GM12878 (cell line): ENCODE results near the gene RANBP1. TPM values are rescaled to one million over a fixed set of nuclear protein-coding genes. Genes with fewer than 3 reads are reported as not detected.

Source experiments
- ATF7 ChIP-seq: fragments of 450-650 bp; IDR thresholded peaks from 2 replicates; pipeline ENCODE4 v1.6.1; 2016; ENCODE audit warnings: low read depth, mild to moderate bottlenecking
- BACH1 ChIP-seq: fragments of 450-650 bp; IDR thresholded peaks from 2 replicates; pipeline ENCODE4 v1.6.1; 2017; ENCODE audit warnings: mild to moderate bottlenecking, borderline replicate concordance
- BHLHE40 ChIP-seq, 2 experiments: fragments of 450-650 bp in 1 of 2; IDR thresholded peaks; 2 replicates each; pipeline ENCODE4 v1.6.1; 2011 to 2017; ENCODE audit warnings: low read depth in 2 of 2, borderline replicate concordance in 1 of 2, improper control_type of control experiment in 1 of 2, low read length in 1 of 2, mild to moderate bottlenecking in 1 of 2
- BRCA1 ChIP-seq: IDR thresholded peaks from 2 replicates; pipeline ENCODE4 v1.6.1; 2011; ENCODE audit warnings: low read depth, low read length, improper control_type of control experiment
- EP300 ChIP-seq, 2 experiments: fragments of 150-350 bp in 1 of 2; IDR thresholded peaks; 2 replicates each; pipeline ENCODE4 v1.6.1; 2011 to 2012; ENCODE audit warnings: low read depth in 2 of 2, low read length in 2 of 2, borderline replicate concordance in 1 of 2, improper control_type of control experiment in 1 of 2, inconsistent platforms in 1 of 2; ENCODE audit not compliant: control insufficient read depth in 1 of 2
- HDGF ChIP-seq: fragments of 450-650 bp; IDR thresholded peaks from 2 replicates; pipeline ENCODE4 v1.6.1; 2016; ENCODE audit warnings: antibody characterized with exemption
- IKZF1 ChIP-seq: fragments of 450-650 bp; conservative IDR thresholded peaks from 2 replicates; pipeline ENCODE4 v1.6.1; 2017; ENCODE audit warnings: antibody characterized with exemption, mild to moderate bottlenecking
- MEF2A ChIP-seq: IDR thresholded peaks from 2 replicates; pipeline ENCODE4 v1.6.1; 2011; ENCODE audit warnings: low read depth, mild to moderate bottlenecking, low read length, moderate library complexity; ENCODE audit not compliant: insufficient read depth
- MYB ChIP-seq: fragments of 150-350 bp; IDR thresholded peaks from 2 replicates; pipeline ENCODE4 v1.6.1; 2014; ENCODE audit warnings: mild to moderate bottlenecking, low read depth, low read length, borderline replicate concordance
- NR2C2 ChIP-seq: IDR thresholded peaks from 2 replicates; pipeline ENCODE4 v1.6.1; 2011; ENCODE audit warnings: borderline replicate concordance, low read depth; ENCODE audit not compliant: control insufficient read depth, insufficient read length
- SREBF2 ChIP-seq: IDR thresholded peaks from 2 replicates; pipeline ENCODE4 v1.6.1; 2012; ENCODE audit warnings: mild to moderate bottlenecking, low read length
- STAT1 ChIP-seq: fragments of 450-650 bp; conservative IDR thresholded peaks from 2 replicates; pipeline ENCODE4 v1.6.1; 2014; ENCODE audit warnings: antibody characterized with exemption, mild to moderate bottlenecking
- SUPT20H ChIP-seq: IDR thresholded peaks from 2 replicates; pipeline ENCODE4 v1.6.1; 2011; ENCODE audit warnings: low read depth, mild to moderate bottlenecking, low read length, moderate library complexity, borderline replicate concordance; ENCODE audit not compliant: control insufficient read depth
- TCF12 ChIP-seq: IDR thresholded peaks from 2 replicates; pipeline ENCODE4 v1.6.1; 2011; ENCODE audit warnings: low read depth, mild to moderate bottlenecking, low read length
- WRNIP1 ChIP-seq: IDR thresholded peaks from 2 replicates; pipeline ENCODE4 v1.6.1; 2011; ENCODE audit warnings: low read depth, low read length, improper control_type of control experiment, borderline replicate concordance
- YY1 ChIP-seq: IDR thresholded peaks from 2 replicates; pipeline ENCODE4 v1.6.1; 2011; ENCODE audit warnings: low read depth, mild to moderate bottlenecking, low read length
- ZNF274 ChIP-seq: IDR thresholded peaks from one replicate; pipeline ENCODE4 v1.8.0; 2011; ENCODE audit not compliant: insufficient read length, insufficient read depth
- polyA plus RNA-seq, 11 experiments: library from polyadenylated mRNA; depleted of rRNA in 4 of 11; unstranded in 6 of 11; stranded (reverse) in 5 of 11; fragments of >200 nt; fragmentation: Nextera tagmentation in 4 of 11; fragmentation: Illumina TruSeq in 1 of 11; extraction: Ambion mirVana in 4 of 11; extraction: Trizol in 1 of 11; gene quantifications; 1 replicate in 1 of 11; 2 replicates in 10 of 11; pipeline versions ENCODE4 v1.2.1 to v1.2.3, GENCODE V29; 2011 to 2016; ENCODE audit warnings: inconsistent platforms in 2 of 11, missing spikeins in 2 of 11, low read depth in 1 of 11
- total RNA-seq, 4 experiments: library from RNA; depleted of rRNA in 3 of 4; stranded (reverse); fragments of >200 nt in 3 of 4; fragmentation: Illumina TruSeq in 1 of 4; extraction: Trizol in 1 of 4; gene quantifications; 2 replicates each; pipeline versions ENCODE4 v1.2.1 to v1.2.3, GENCODE V29; 2013 to 2021
- TF ChIP-seq, protein P1 (sequence below): IDR thresholded peaks from 2 replicates; pipeline ENCODE4 v1.6.1; 2012; ENCODE audit warnings: low read depth, low read length, improper control_type of control experiment
- TF ChIP-seq, protein P2 (sequence below): IDR thresholded peaks from 2 replicates; pipeline ENCODE4 v1.6.1; 2012; ENCODE audit warnings: low read depth, low read length, improper control_type of control experiment
- TF ChIP-seq, protein P3 (sequence below): fragments of 450-650 bp; IDR thresholded peaks from 2 replicates; pipeline ENCODE4 v1.6.1; 2017; ENCODE audit warnings: low read depth, mild to moderate bottlenecking, moderate library complexity
- TF ChIP-seq, protein P4 (sequence below): fragments of 450-650 bp; IDR thresholded peaks from 2 replicates; pipeline ENCODE4 v1.6.1; 2017; ENCODE audit warnings: mild to moderate bottlenecking, moderate library complexity

Gene RANBP1
- total and polyA plus RNA-seq, 10 of the 15 experiments (the other 5 are each of a cell fraction or from before 2014, with no cell fraction given) = 55.3 to 808 (median 394) TPM

DNA sequence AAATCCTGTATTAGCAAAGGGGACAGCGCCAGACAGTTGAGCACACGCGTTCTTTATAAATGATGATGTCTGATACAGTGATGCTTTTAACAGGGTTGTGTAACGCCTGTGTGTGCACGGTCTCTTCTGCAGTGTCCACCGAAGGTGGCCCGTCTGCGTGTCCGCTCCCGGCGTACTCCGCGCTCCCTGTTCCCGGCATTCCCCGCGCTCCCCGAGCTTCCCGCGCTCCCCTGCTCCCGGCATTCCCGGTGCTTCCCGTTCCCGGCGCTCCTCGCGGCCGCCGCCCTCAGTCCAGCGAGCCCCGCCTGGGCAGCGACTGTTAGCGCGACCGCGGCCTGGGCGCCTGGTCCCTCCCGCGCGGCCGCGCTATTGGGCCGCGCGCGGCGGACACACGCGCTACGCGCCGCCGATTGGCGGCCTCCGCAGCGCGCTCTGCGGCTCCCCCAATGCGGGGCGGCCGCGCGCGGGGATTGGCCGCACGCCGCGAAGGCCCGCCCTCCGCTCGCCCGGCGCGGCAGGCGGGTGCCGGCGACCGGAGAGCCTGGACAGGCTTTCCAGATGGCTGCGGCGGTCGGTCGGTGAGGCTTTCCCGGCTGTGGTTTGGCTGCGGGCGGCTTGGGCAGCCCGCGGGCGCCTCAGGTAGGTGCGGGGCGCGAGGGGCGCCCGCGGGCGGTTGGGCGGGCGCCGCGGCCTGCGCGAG, 36.0 kb upstream of the RANBP1 start, which contains the start of gene DGCR8 (continued):
- TF ChIP-seq SREBF2 (no peak), HDGF (no peak), TCF12 (no peak), SUPT20H (no peak), ATF7 (no peak), MYB (no peak), WRNIP1 (no peak), STAT1 (no peak), BACH1 (peak; percentile 24; the same call in 1 of the 2 replicates), ZNF274 (no peak), MEF2A (no peak), YY1 (no peak), NR2C2 (no peak), BHLHE40 (IDR thresholded peaks at IDR 0.05; ENCODE audit: borderline replicate concordance in 1 of 2, low read depth in 2 of 2, low read length in 1 of 2) (peak in 1 of 2 experiments; percentile 56; a peak in 2 of 4 replicates), BRCA1 (no peak), EP300 (IDR thresholded peaks at IDR 0.05; ENCODE audit: borderline replicate concordance in 1 of 2, control insufficient read depth in 1 of 2, low read depth in 2 of 2, low read length in 2 of 2) (no peak), IKZF1 (peak; percentile 99)
- TF ChIP-seq, protein P1, sequence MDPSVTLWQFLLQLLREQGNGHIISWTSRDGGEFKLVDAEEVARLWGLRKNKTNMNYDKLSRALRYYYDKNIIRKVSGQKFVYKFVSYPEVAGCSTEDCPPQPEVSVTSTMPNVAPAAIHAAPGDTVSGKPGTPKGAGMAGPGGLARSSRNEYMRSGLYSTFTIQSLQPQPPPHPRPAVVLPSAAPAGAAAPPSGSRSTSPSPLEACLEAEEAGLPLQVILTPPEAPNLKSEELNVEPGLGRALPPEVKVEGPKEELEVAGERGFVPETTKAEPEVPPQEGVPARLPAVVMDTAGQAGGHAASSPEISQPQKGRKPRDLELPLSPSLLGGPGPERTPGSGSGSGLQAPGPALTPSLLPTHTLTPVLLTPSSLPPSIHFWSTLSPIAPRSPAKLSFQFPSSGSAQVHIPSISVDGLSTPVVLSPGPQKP = no peak
- TF ChIP-seq, protein P2, sequence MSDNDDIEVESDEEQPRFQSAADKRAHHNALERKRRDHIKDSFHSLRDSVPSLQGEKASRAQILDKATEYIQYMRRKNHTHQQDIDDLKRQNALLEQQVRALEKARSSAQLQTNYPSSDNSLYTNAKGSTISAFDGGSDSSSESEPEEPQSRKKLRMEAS = no peak
- TF ChIP-seq, protein P3, sequence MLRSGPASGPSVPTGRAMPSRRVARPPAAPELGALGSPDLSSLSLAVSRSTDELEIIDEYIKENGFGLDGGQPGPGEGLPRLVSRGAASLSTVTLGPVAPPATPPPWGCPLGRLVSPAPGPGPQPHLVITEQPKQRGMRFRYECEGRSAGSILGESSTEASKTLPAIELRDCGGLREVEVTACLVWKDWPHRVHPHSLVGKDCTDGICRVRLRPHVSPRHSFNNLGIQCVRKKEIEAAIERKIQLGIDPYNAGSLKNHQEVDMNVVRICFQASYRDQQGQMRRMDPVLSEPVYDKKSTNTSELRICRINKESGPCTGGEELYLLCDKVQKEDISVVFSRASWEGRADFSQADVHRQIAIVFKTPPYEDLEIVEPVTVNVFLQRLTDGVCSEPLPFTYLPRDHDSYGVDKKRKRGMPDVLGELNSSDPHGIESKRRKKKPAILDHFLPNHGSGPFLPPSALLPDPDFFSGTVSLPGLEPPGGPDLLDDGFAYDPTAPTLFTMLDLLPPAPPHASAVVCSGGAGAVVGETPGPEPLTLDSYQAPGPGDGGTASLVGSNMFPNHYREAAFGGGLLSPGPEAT = peak; percentile 60; the same call in 1 of the 2 replicates
- TF ChIP-seq, protein P4, sequence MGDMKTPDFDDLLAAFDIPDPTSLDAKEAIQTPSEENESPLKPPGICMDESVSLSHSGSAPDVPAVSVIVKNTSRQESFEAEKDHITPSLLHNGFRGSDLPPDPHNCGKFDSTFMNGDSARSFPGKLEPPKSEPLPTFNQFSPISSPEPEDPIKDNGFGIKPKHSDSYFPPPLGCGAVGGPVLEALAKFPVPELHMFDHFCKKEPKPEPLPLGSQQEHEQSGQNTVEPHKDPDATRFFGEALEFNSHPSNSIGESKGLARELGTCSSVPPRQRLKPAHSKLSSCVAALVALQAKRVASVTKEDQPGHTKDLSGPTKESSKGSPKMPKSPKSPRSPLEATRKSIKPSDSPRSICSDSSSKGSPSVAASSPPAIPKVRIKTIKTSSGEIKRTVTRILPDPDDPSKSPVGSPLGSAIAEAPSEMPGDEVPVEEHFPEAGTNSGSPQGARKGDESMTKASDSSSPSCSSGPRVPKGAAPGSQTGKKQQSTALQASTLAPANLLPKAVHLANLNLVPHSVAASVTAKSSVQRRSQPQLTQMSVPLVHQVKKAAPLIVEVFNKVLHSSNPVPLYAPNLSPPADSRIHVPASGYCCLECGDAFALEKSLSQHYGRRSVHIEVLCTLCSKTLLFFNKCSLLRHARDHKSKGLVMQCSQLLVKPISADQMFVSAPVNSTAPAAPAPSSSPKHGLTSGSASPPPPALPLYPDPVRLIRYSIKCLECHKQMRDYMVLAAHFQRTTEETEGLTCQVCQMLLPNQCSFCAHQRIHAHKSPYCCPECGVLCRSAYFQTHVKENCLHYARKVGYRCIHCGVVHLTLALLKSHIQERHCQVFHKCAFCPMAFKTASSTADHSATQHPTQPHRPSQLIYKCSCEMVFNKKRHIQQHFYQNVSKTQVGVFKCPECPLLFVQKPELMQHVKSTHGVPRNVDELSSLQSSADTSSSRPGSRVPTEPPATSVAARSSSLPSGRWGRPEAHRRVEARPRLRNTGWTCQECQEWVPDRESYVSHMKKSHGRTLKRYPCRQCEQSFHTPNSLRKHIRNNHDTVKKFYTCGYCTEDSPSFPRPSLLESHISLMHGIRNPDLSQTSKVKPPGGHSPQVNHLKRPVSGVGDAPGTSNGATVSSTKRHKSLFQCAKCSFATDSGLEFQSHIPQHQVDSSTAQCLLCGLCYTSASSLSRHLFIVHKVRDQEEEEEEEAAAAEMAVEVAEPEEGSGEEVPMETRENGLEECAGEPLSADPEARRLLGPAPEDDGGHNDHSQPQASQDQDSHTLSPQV = no peak
- TF ChIP-seq, all 136 proteins: peak for 29
